ENCODE results near the gene PCSK1N. TPM values are rescaled to one million over a fixed set of nuclear protein-coding genes. Genes with fewer than 3 reads are reported as not detected.

Gene PCSK1N
- total and polyA plus RNA-seq, 9 of the 15 experiments (the other 6 are each of a cell fraction or from before 2014, with no cell fraction given), result 0.07 to 0.55 (median 0.54) TPM; not detected in 6

DNA sequence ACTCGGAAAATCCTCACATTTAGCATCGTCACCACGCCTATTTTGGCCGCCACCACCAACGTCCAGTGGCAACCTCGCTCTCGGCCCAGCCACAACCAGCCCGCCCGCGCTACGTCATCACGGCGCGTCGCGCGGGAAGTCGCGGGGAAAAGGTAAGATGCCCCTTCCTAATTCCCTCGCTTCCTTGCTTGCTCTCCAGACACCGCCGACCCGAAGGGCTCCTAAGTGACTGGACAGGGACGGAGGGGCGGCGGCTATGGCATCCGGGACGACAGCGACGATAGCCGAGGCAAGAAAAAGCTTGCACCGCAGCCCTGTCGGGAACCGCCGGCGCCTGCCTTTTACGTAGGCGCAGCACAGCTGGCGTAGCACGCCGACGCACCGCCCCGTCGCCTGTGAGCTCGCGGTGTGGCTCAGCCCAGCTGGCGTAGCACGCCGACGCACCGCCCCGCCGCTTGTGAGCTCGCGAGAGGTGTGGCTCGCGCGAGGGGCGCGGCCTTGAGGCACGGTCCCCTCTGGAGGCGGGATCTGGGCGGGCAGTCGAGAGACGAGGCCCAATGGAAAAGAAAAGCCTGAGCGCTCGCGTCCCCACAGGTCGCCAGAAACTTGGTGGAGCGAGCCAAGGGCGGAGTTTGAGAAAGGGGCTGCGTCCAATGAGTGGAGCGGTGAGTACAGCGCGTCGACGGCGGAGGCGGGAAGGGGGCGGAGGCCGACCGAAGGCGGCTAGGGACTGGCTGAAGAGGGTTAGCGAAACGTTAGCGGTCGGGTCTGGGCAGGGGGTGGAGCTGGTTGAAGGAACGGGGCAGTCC is 33.9 kb downstream of the PCSK1N start, which contains the start of gene HDAC6 (continued):
- TF ChIP-seq, protein P1, sequence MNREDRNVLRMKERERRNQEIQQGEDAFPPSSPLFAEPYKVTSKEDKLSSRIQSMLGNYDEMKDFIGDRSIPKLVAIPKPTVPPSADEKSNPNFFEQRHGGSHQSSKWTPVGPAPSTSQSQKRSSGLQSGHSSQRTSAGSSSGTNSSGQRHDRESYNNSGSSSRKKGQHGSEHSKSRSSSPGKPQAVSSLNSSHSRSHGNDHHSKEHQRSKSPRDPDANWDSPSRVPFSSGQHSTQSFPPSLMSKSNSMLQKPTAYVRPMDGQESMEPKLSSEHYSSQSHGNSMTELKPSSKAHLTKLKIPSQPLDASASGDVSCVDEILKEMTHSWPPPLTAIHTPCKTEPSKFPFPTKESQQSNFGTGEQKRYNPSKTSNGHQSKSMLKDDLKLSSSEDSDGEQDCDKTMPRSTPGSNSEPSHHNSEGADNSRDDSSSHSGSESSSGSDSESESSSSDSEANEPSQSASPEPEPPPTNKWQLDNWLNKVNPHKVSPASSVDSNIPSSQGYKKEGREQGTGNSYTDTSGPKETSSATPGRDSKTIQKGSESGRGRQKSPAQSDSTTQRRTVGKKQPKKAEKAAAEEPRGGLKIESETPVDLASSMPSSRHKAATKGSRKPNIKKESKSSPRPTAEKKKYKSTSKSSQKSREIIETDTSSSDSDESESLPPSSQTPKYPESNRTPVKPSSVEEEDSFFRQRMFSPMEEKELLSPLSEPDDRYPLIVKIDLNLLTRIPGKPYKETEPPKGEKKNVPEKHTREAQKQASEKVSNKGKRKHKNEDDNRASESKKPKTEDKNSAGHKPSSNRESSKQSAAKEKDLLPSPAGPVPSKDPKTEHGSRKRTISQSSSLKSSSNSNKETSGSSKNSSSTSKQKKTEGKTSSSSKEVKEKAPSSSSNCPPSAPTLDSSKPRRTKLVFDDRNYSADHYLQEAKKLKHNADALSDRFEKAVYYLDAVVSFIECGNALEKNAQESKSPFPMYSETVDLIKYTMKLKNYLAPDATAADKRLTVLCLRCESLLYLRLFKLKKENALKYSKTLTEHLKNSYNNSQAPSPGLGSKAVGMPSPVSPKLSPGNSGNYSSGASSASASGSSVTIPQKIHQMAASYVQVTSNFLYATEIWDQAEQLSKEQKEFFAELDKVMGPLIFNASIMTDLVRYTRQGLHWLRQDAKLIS (CRISPR knock-in tag; IDR thresholded peaks at IDR 0.05), result peak; percentile 76; the same call in 1 of the 2 replicates
- TF ChIP-seq KHSRP (IDR thresholded peaks at IDR 0.05), result peak; percentile 96
- no peak for TF ChIP-seq DMBX1 (CRISPR knock-in tag; IDR thresholded peaks at IDR 0.05; ENCODE audit: borderline replicate concordance)
- peak; percentile 20; the same call in 1 of the 2 replicates for TF ChIP-seq PHF8 (IDR thresholded peaks at IDR 0.05; ENCODE audit: borderline replicate concordance, low read length)
- TF ChIP-seq ZNF695 (CRISPR knock-in tag; IDR thresholded peaks at IDR 0.05), result no peak
- TF ChIP-seq, protein P2, sequence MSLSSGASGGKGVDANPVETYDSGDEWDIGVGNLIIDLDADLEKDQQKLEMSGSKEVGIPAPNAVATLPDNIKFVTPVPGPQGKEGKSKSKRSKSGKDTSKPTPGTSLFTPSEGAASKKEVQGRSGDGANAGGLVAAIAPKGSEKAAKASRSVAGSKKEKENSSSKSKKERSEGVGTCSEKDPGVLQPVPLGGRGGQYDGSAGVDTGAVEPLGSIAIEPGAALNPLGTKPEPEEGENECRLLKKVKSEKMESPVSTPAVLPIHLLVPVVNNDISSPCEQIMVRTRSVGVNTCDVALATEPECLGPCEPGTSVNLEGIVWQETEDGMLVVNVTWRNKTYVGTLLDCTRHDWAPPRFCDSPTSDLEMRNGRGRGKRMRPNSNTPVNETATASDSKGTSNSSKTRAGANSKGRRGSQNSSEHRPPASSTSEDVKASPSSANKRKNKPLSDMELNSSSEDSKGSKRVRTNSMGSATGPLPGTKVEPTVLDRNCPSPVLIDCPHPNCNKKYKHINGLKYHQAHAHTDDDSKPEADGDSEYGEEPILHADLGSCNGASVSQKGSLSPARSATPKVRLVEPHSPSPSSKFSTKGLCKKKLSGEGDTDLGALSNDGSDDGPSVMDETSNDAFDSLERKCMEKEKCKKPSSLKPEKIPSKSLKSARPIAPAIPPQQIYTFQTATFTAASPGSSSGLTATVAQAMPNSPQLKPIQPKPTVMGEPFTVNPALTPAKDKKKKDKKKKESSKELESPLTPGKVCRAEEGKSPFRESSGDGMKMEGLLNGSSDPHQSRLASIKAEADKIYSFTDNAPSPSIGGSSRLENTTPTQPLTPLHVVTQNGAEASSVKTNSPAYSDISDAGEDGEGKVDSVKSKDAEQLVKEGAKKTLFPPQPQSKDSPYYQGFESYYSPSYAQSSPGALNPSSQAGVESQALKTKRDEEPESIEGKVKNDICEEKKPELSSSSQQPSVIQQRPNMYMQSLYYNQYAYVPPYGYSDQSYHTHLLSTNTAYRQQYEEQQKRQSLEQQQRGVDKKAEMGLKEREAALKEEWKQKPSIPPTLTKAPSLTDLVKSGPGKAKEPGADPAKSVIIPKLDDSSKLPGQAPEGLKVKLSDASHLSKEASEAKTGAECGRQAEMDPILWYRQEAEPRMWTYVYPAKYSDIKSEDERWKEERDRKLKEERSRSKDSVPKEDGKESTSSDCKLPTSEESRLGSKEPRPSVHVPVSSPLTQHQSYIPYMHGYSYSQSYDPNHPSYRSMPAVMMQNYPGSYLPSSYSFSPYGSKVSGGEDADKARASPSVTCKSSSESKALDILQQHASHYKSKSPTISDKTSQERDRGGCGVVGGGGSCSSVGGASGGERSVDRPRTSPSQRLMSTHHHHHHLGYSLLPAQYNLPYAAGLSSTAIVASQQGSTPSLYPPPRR (CRISPR knock-in tag; IDR thresholded peaks at IDR 0.05; ENCODE audit: borderline replicate concordance), result 0 out of 2 replicates have a peak, but pooled peaks have one; percentile 7
- TF ChIP-seq BRD4 (IDR thresholded peaks at IDR 0.05), result 0 out of 2 replicates have a peak, but pooled peaks have one; percentile 61
- TF ChIP-seq, protein P3, sequence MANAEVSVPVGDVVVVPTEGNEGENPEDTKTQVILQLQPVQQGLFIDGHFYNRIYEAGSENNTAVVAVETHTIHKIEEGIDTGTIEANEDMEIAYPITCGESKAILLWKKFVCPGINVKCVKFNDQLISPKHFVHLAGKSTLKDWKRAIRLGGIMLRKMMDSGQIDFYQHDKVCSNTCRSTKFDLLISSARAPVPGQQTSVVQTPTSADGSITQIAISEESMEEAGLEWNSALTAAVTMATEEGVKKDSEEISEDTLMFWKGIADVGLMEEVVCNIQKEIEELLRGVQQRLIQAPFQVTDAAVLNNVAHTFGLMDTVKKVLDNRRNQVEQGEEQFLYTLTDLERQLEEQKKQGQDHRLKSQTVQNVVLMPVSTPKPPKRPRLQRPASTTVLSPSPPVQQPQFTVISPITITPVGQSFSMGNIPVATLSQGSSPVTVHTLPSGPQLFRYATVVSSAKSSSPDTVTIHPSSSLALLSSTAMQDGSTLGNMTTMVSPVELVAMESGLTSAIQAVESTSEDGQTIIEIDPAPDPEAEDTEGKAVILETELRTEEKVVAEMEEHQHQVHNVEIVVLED (CRISPR knock-in tag; IDR thresholded peaks at IDR 0.05), result peak; percentile 94
- peak in 1 of 2 experiments; percentile 82; a peak in 1 of 4 replicates for TF ChIP-seq SRF (CRISPR knock-in tag; IDR thresholded peaks at IDR 0.05)
- peak; percentile 24 for TF ChIP-seq SP2 (IDR thresholded peaks at IDR 0.05; ENCODE audit: extremely low read depth, low read depth, low read length, poor library complexity, severe bottlenecking)

Data from K562 (cell line).